Suppressor macrophage (primary cell): ENCODE results near the gene SETD1B.
A peak's percentile ranks its signal among the peaks of the same experiment; 100 is the strongest.
"Not testable (repeated sequence)": the region's sequence is repeated elsewhere in the genome, so short reads cannot be mapped to it uniquely, and the experiment has no call there.

Experiments used
- DNase-seq, 4 experiments: peaks; one replicate each; pipeline ENCODE4 v3.0.0-alpha.2; 2020 to 2022

Gene SETD1B

DNA sequence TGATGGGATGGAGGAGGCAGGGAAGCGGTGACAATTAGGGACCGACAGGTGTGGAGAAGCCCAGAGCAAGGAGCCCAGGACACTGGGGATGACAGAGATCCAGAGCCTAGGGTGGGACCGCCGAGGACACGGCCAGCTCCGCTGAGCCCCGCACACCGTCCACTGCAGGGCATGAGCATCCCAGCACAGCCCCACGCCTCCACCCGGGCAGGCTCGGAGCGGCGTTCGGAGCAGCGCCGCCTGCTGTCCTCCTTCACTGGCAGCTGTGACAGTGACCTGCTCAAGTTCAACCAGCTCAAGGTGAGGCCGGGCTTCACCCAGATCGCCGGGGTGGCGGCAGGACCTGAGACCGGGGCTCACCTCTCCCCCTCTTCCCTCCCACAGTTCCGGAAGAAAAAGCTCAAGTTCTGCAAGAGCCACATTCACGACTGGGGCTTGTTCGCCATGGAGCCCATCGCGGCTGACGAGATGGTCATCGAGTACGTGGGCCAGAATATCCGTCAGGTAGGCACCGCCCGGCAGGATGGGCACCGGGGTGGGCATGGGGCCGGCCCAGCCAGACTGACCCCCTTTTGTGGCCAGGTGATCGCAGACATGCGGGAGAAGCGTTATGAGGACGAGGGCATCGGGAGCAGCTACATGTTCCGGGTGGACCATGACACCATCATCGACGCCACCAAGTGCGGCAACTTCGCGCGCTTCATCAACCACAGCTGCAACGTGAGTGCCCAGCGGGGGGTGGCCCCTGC lies 23.7 kb downstream of the SETD1B start:
- no peak for DNase-seq

DNA sequence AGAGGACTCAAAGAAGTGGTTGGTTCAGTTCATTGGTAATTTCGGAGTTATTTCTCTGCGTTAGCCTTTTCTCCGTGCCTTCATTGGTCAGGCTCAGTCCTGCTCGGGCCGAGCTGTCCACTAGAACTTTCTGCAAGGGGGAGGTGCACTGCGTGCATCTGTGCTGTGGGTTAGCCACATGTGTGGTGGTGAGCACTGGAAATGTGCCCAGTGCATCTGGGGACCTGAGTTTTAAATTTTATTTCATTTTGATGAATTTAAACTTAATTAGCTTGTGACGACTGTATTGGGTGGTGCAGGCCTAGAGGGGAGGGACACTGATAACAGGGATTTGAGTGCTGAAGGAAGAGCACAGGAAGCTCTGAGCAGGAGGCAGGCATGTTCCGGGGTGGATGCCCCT lies 24.5 kb downstream of the SETD1B start:
- no peak for DNase-seq

DNA sequence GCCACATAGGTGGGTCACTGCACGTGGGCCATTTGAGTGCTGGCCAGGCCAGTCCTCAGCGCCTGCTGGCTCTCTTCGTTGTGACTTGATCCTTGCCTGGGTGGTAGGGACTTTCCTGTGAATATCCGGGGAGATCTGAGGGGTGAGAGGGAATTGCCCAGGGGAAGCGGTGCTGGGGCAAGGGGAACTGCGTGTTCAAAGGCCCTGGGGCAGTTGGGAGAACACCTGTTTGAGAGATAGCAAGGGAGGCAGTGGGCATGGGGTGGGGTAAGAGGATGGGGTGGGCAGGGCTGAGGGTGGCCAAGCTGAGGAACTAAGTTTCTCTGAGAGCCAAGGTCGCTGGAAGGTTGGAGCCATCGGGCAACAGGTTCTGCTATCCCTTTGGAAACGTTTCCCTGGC lies 25.0 kb downstream of the SETD1B start:
- DNase-seq: no peak

DNA sequence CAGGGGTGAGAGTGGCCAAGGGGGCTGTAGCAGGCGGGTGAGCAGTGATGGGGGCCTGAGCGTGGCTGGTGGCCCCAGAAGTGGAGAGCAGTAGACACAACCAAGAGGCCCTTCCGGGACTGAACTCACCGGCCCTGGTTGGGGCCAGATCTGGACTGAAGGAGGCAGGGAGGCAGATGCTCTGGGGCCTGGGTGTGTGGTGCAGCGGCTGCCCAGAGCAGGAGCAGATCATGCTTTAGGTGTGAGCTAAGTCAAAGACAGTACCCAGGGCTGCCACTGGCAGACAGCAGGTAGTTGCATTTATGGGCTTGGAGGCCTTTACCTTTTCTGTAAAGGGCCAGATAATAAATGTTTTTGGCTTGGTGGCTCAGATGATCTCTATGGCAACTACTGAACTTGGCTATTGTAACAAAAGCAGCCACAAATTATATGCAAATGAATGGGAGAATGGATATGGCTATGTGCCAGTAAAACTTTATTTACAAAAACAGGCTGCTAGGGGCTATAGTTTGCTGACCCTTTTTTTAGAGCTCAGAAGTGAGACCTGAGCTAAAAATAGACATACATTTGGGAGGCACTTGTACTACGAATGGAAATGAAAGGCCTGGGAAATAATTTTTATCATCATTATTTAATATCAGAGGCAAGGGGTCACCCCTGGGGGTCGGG lies 25.6 kb downstream of the SETD1B start:
- DNase-seq: no peak

DNA sequence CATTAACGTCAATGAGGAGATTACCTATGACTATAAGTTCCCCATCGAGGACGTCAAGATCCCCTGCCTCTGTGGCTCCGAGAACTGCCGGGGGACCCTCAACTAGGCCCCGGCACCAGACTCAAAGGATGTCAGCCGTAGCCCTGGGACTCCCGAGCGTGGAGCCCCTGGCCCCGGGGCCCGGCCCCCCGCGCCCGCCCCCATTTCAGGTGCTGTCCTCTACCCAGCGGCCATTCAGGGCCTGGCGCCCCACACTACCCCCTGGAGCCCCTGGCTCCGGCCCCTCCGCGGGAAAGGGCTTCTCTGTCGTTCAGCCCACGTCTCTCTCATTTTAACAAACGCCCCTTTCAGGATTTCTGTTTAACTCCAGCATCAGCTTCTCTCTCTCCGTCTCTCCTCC lies 26.3 kb downstream of the SETD1B start:
- DNase-seq: no peak

DNA sequence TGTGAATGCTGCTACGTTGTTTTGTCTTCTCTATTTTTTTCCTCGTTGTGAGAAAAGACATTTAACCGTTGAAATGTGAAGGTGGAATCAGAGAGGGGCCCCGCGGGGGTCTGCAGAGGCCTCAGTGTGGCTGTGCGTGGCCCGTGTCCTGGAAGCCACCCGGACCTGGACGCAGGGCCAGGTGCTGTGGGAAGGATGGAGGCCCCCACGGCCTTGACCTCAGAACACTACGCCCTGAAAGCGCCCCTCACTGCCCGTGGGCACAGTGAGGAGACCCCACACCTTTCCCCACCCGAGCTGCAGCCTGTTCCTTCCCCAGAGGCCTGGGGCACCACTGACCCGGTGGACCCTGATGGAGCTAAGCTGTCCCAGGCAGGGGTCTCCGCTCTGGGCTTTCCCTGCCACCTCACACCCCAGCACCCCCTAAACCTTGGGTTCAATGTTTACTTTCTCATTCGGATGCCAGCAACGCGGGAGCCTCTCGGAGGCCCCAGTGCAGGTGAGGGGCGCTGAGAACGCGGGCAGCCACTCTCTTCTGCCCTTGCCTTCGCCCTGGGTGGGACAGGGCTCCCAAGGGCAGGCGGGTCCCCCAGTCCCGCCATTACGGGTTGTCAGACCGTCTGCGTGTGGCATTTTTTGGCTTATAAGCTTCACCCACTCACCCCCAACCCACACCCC lies 26.9 kb downstream of the SETD1B start:
- no peak for DNase-seq

- DNase-seq: no peak
These were observed 27.9 kb downstream of the SETD1B start for GRCh38 chr12:121831571-121832245.

DNA sequence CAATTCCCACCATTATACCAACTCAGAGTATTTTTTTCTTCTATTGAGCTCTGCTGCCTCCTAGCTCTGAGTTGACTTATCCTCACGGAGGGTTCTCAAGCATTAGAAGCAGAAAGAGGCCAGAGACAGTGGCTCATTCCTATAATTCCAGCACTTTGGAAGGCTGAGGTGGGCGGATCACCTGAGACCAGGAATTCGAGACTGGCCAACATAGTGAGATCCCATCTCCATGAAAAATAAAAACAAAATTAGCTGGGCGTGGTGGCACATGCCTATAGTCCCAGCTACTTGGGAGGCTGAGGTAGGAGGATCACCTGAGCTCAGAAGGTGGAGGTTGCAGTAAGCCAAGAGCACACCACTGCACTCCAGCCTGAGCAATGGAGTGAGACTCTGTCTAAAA lies 33.9 kb downstream of the SETD1B start:
- no peak for DNase-seq

DNA sequence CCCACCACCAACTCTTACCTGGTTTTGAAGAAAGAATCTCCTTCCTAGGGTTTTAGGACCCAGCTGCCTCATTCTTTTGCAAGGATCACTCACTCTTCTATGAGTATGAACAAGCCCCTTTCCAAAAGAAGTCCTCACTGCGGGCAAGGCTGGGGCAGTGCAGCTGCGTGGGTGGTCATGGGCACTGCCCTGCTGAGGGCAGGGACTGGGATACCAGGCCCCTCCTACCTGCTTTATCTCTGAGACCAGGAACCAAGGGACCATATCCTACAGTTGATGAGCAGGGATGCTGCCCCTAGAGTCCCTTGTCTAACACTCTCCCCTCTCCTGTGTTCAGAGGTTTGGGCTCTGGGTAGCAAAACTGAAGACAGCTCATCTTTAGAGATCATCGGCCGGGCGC lies 34.3 kb downstream of the SETD1B start:
- DNase-seq: no peak

DNA sequence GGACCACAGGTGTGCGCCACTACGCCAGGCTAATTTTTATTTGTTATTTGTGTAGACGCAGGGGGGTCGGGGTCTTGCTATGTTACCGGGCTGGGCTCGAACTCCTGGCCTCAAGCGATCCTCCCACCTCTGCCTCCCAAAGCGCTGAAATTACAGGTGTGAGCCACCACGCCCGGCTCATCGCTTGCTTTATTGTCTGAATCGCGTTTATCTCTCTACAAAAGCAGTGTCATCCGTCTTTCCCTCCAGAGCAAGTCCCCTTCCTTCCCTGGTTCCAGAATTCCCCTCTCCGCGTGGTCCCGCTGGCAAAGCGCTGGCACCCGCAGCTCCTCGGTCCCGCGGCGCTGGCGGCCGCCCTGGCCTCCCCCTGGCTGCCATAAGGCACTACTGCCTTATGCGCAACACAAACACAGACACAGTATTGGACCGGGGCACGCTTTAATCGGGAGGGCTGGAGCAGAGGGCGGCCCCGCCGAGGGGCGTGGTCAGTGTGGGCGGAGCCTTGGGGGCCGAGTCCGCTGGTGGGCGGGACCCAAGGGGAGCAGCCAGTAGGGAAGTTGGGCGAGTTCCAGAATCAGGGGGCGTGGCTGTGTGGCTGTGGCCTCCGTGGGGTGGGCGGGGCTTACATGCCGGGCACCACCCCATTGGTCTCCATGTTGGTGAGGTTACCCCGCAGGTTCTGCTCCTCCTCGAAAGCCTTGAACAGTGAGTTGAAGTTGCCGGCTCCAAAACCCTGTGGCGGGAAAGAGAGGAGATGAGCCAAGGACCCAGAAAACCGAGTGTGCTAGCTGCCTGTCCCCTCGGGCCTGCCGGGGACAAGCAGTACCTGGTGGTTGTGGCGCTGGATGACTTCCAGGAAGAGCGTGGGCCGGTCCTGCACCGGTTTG lies 35.5 kb downstream of the SETD1B start:
- peak; percentile 100 for DNase-seq

- peak; percentile 4 to 38 (median 24) for DNase-seq
These were observed 36.4 kb downstream of the SETD1B start for GRCh38 chr12:121839993-121840761.

DNA sequence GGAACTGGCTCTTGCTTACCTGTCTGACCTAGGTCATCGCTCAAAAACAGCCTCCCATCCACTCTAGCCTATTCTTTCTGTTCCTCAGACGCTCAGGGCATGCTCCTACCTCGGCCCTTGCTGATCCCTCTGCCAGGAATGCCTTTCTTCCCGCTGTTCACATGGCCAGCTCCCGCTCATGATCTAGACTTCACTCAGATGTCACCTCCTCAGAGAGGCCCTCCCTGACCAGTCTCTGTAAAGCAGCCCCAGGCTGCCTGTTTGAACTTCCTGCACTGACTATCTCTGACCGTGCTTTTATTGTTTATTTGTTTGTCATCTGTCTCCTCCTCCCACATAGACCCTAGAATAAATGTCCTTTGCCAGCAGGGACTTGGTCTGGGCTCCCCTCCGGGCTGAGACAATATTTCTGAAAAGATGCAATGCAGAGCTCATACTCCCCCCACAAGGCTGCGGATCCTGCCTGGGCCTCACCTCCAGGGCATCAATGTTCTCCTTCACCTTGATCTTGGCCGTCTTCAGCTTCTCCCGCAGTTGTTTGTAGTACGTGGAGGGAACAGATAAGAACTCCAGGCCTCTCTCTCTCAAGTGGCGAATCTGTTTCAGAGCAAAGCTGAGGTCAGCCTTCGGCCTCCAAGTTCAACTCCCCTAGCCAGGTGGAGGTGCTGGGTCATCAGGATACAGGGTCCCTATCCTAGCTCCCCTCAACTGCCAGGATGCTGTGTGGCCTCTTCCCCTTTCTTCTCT lies 39.6 kb downstream of the SETD1B start:
- DNase-seq: no peak

DNA sequence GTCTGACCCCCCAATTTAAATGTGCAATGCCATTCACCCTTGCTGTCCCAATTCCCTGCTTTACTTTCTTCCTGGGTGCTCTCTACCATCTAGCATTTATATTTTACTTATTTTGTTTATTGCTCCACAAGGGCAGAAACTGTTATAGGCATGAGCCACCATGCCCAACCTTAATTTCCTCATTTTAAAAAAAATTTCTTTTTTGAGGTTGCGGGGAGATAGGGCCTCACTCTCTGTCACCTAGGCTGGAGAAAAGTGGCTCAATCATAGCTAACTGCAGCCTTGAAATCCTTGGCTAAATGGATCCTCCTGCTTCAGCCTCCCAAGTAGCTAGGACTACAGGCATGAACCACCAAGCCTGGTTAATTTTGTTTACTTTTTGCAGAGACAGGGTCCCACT lies 41.9 kb downstream of the SETD1B start:
- peak in 1 of 4 experiments; percentile 28 for DNase-seq

- no peak for DNase-seq
These were observed 45.4 kb downstream of the SETD1B start for GRCh38 chr12:121849211-121849610.

DNA sequence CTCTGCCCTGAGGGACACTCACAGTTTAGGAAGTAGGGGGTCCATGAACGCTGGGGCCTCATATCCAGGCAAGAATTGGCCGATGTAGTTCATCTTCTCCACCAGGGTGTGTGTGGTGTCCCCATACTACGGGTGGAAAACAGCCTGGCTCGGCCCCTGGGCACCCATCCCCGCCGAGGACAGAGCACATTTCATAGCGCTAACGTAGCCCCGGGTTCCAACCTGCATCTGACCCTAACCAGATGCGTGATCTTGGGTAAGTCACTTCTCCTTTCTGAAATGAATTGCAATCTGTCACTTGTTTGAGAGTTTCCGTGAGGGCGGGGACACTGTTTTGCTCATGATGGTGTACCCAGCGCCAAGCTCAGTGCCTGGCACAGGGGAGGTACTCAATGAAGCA lies 45.9 kb downstream of the SETD1B start:
- DNase-seq: peak; percentile 13 to 59 (median 46)

GRCh38 chr12:121852392-121852791 lies 48.6 kb downstream of the SETD1B start:
- DNase-seq: not testable (repeated sequence)

GRCh38 chr12:121857322-121858246 lies 53.8 kb downstream of the SETD1B start:
- peak in 3 of 4 experiments; percentile 24 to 34 (median 31) for DNase-seq

DNA sequence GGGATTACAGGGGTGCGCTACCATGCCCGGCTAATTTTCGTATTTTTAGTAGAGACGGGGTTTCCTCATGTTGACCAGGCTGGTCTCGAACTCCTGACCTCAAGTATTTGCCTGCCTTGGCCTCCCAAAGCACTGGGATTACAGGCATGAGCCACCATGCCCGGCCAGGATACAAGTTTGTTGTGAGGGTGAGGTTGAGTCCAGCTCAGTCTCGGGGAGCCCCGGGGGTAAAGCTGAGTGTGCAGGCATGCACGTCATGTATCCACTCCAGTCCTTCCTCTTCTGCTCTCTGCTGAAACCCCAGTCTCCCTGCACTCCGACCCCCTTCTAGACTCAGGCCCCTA lies 54.5 kb downstream of the SETD1B start:
- no peak for DNase-seq
